ENCODE results near the gene PAK1.

The PAK1 gene

GRCh38 chr11:77345621-77346020, 128.3 kb downstream of the PAK1 start:
- Histone ChIP-seq H3K36me3 (peaks cover 9 to 33% (median 12%) of the 10 kb centered on the region in 3 donors), H3K4me1 (no peaks in the 10 kb centered on the region), H3K27ac (no peak overlapping the region), H3K27me3 (no peaks in the 10 kb centered on the region), H3K4me3 (no peak overlapping the region), H3K9me3 (no peaks in the 10 kb centered on the region)
- intact Hi-C loops (cut with DNase I; ENCODE audit: low total_unique reads) = no loop called here
- DNase-seq = no peak
- no peak for TF ChIP-seq CTCF (IDR thresholded peaks at IDR 0.05)

GRCh38 chr11:77340501-77340900, 133.4 kb downstream of the PAK1 start:
- no peaks in the 10 kb centered on the region for H3K4me1 ChIP-seq
- TF ChIP-seq CTCF (IDR thresholded peaks at IDR 0.05) = no peak
- no peak for DNase-seq
- H3K4me3 ChIP-seq = no peak overlapping the region
- no peak overlapping the region for H3K27ac ChIP-seq
- H3K9me3 ChIP-seq = no peaks in the 10 kb centered on the region
- H3K36me3 ChIP-seq = peaks cover 30 to 58% (median 50%) of the 10 kb centered on the region in 3 donors
- intact Hi-C loops (cut with DNase I; ENCODE audit: low total_unique reads) = no loop called here
- no peaks in the 10 kb centered on the region for H3K27me3 ChIP-seq

- DNase-seq = no peak
- Histone ChIP-seq H3K36me3 (peaks cover 25 to 52% (median 26%) of the 10 kb centered on the region in 3 donors), H3K4me1 (no peaks in the 10 kb centered on the region), H3K27me3 (no peaks in the 10 kb centered on the region), H3K9me3 (no peaks in the 10 kb centered on the region), H3K27ac (no peak overlapping the region), H3K4me3 (no peak overlapping the region)
- TF ChIP-seq CTCF (IDR thresholded peaks at IDR 0.05) = no peak
- intact Hi-C loops (cut with DNase I; ENCODE audit: low total_unique reads) = no loop called here
Measured at GRCh38 chr11:77332259-77332658, 141.6 kb downstream of the PAK1 start.

- peaks cover 9 to 39% (median 33%) of the 10 kb centered on the region in 3 donors for H3K36me3 ChIP-seq
- DNase-seq = no peak
- no peaks in the 10 kb centered on the region for H3K9me3 ChIP-seq
- no peak overlapping the region for H3K4me3 ChIP-seq
- TF ChIP-seq CTCF (IDR thresholded peaks at IDR 0.05) = no peak
- H3K4me1 ChIP-seq = no peaks in the 10 kb centered on the region
- no peak overlapping the region for H3K27ac ChIP-seq
- intact Hi-C loops (cut with DNase I; ENCODE audit: low total_unique reads) = no loop called here
- H3K27me3 ChIP-seq = no peaks in the 10 kb centered on the region
Measured at GRCh38 chr11:77325159-77325558, 148.7 kb downstream of the PAK1 start.

GRCh38 chr11:77324508-77324907, 149.4 kb downstream of the PAK1 start:
- H3K27ac ChIP-seq = no peak overlapping the region
- H3K4me3 ChIP-seq = no peak overlapping the region
- DNase-seq = no peak
- no peaks in the 10 kb centered on the region for H3K27me3 ChIP-seq
- intact Hi-C loops (cut with DNase I; ENCODE audit: low total_unique reads) = no loop called here
- no peak for TF ChIP-seq CTCF (IDR thresholded peaks at IDR 0.05)
- H3K4me1 ChIP-seq = no peaks in the 10 kb centered on the region
- peaks cover 9 to 39% (median 33%) of the 10 kb centered on the region in 3 donors for H3K36me3 ChIP-seq
- no peaks in the 10 kb centered on the region for H3K9me3 ChIP-seq
